ENCODE measurements around the gene HTR3D.
A peak's percentile ranks its signal among the peaks of the same experiment; 100 is the strongest.
"Not testable (repeated sequence)": the region's sequence is repeated elsewhere in the genome, so short reads cannot be mapped to it uniquely, and the experiment has no call there.

HTR3D gene

DNA sequence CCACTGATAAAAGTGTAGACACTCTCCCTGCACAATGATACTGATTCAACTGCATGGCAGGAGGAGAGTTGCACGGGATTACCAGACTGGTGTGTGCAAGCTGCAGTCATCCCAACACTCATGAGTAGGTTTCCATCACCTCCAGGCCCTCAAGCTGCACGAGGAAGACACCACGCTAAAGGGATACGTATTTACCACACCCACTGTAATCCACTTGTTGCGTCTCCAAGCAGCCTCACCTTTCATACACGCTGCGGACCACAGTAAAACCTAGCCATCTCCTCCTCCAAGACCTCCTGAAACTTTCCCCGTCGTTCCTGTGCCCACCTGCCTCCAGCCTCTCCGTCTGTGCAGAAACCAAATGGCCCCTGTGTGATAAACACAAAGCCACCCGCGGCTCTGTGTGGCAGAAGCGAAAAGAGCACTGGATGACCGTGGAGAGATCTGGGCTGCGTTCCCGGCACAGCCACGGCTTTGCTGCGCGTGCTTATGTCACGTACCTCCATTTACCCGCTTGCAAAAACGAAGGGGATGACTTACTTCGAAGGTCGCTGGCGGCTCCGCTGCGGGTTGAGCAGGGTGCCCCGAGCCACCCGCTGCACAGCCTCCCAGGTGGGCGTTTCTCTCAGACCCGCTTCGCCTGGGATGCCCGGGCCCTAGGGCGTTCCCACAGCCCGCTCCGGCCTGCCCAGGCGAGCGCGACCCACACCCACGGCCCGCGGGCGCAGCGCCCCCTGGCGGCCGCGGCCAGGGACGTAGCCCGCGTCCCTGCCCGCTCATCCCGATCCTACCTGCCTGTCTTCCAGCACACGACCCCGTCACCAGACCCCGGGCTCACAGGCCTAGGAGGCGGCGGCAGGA lies 14.5 kb upstream of the HTR3D start:
- peak; percentile 56 to 91 (median 86) for DNase-seq

DNA sequence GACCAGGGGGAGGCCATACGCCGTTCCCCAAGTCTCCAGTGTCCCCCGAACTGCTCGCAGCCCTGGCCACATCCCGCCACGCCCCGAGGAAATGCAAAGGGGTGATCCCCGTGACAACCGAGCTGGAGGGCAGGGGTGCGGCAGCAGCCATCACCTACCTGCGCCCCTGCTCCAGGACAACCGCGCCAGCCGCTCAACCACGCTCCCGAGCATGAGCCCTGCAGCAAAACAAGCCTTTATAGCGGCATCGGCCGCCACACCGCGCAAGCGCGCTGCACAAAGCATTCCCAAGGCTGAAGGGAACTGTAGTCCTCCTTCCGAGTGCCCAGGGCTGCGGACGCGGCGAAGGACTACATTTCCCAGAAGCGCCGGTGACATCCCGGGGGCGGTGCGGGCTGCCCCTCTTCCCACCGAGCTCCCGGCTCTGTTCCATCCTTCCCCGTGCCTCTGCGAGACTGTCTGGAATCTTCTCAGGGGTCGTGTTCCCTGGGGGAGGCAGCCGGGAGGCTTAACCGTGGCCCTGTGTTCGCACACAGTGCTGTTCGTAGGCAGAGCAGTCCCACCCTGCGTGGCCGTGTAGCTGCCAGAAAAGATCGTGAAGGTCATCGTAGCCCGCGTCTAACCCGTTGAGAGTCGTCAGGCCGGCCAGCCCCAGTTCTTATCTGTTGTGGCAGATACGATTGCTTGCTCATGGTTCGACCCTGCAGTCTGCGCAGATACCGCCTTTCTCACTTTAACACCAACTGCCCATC lies 13.7 kb upstream of the HTR3D start, which contains the start of gene ABCC5:
TSS of gene ABCC5 (minus strand) at position 213 of the 752 bp plus-strand sequence. CDS start 3,492 bp downstream, outside the sequence.
- peak; percentile 87 to 98 (median 96) for DNase-seq

DNA sequence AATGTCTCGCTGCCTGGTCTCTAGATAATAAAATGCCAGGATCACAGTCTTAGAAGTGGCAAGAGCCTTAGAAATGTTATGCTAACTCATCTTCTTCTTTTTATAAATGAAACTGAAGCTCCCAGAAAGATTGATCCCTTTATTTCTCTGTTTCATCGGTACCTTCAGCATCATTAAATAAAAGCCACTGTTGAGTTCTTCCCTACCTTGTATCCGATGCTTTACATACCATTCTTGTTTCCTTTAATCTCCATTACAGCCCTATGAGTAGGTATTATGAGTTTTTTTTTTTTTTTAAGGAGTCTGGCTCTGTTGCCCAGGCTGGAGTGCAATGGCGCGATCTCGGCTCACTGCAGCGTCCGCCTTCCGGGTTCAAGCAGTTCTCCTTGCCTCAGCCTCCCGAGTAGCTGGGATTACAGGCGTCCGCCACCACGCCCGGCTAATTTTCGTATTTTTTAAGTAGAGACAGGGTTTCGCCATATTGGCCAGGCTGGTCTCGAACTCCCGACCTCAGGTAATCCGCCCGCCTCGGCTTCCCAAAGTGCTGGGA lies 13.0 kb upstream of the HTR3D start:
- no peak for DNase-seq

DNA sequence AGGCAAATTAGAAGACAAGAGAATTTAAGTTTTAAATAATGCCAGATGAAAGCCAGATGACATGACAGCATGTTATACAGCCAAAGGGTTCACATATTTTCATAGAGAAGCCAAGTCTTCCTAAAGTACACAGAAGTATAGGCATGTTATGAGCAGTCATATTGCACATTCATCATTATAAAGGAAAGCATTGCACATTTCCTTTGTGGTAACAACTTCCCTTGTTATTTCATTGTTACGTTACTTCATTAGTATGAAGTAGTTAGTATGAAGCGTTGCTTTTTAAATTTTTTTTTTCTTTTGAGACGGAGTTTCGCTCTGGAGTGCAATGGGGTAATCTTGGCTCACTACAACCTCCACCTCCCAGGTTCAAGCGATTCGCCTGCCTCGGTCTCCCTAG lies 9.2 kb upstream of the HTR3D start:
- no peak for DNase-seq

DNA sequence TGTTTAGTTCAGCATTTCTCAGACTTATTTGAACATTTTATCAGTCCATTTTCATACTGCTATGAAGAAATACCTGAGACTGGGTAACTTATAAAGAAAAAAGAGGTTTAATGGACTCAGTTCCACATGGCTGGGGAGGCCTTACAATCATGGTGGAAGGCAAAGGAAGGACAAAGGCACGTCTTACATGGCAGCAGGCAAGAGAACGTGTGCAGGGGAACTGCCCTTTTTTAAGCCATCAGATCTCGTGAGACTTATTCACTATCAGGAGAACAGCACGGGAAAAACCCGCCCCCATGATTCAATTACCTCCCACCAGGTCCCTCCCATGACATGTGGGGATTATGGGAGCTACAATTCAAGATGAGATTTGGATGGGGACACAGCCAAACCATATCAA lies 6.3 kb upstream of the HTR3D start:
- DNase-seq, result not testable (repeated sequence)

DNA sequence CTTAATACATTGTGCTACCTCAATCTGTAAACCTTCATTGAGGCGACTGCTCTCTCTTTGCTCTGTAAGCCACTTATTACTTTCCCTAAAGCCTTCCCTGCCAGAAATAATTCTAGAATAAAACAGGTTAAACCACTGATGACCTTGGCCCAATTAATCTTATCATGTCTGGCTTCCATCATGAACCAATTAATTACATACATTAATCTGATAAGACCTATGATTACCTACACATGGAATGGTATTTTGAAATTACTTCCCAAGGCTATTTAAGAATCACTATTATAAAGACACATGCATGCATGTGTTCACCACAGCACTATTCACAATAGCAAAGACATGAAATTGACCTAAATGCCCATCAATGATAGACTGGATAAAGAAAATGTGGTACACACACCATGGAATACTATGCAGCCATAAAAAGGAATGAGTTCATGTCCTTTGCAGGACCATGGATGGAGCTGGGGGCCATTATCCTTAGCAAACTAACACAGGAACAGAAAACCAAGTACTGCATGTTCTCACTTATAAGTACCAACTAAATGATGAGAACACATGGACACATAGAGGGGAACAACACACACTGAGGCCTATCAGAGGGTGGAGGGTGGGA lies 3.2 kb upstream of the HTR3D start:
- not testable (repeated sequence) for DNase-seq

DNA sequence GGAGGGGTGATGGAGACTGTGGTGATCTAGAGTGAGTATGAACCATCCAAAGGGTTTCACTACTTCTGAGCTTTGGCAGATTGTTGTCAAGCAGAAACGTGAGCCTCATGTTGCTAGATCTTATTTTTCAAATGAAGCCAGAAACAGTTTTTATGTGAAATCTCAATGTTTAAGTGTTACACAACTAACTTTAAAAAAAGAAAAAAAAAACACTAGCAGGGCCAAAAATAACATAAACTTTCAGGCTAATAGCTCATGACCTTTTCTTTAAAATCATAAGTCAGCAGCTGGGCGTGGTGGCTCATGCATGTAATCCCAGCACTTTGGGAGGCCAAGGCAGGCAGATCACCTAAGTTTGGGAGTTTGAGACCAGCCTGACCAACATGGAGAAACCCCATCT lies 2.1 kb upstream of the HTR3D start:
- DNase-seq, result no peak

DNA sequence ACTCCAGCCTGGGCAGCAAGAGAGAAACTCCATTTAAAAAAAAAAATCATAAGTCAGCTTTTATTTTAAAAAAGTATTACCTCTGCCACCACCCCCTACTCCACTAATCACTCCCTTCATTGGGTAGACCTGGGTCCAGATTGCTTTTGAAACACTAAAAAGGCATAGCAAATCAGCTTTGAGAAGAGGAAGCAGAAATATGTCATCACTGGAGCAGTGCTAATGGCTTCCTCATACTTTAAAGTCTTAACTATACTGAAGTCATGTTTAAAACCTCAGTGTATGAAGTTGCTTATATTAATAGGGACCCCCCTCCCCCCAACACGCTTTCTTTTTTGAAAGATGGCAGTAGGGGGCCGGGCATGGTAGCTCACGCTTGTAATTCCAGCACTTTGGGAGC lies 1.0 kb upstream of the HTR3D start:
- DNase-seq, result no peak

DNA sequence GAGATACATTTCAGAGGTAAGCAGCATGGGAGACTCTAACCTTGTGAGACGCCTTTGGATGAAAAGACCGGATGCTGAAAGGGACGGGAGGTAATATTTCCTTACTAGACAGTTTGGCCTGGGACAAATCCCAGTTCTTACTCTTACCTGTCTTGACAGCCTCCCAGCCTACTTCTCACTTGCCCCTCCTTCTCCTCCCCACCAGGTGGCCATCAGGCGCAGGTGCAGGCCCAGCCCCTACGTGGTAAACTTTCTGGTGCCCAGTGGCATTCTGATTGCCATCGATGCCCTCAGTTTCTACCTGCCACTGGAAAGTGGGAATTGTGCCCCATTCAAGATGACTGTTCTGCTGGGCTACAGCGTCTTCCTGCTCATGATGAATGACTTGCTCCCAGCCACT lies 6.3 kb downstream of the HTR3D start:
- DNase-seq, result no peak

DNA sequence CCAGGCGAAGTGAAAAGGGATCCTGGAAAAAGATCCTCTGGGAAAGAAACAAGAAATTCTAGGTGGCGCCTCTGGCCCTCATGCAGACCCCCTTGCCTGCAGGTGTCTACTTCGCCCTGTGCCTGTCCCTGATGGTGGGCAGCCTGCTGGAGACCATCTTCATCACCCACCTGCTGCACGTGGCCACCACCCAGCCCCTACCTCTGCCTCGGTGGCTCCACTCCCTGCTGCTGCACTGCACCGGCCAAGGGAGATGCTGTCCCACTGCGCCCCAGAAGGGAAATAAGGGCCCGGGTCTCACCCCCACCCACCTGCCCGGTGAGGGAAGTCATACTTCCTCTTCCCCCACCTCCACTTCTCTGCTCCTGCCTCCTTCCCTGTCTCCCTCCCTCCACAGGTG lies 6.8 kb downstream of the HTR3D start:
- DNase-seq, result not testable (repeated sequence)

DNA sequence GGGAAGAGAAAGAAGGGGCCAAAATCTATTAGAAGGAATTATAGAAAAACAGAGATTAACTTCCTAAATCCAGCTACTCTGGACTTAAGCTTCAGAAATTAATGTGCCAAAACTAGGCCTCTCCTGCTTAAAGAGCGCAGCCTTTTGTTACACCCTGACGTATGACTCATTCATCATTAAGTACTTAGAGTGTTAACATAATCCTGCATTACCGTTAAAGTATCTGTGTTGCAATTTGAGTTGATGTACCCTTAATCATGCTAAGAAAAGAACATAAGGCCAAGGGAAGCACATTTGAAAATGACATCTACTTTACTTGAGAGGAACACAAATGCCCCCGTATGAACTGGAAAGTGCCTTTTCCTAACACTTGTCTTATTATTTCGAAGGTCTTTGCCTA lies 7.9 kb downstream of the HTR3D start:
- peak in 1 of 3 experiments; percentile 71 for DNase-seq

DNA sequence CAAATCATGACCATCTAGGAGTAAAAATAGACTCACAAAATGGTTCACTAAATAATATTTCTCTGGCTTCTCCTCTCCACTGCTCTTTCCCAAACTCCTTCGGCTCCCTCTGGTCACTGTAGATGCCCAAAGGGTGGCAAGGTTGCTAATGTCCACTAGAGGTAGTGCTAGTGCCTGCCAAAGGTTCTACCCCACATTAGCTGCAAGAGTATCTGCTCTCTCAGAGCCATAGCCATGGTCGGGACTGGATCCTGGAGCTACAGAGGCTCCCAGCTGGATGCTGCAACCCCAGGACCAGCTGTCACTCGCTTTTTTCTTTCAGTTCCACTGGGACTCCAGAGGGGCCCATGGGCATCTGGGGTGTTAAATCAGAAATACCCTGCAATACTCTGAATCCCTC lies 8.5 kb downstream of the HTR3D start:
- peak in 1 of 3 experiments; percentile 40 for DNase-seq

DNA sequence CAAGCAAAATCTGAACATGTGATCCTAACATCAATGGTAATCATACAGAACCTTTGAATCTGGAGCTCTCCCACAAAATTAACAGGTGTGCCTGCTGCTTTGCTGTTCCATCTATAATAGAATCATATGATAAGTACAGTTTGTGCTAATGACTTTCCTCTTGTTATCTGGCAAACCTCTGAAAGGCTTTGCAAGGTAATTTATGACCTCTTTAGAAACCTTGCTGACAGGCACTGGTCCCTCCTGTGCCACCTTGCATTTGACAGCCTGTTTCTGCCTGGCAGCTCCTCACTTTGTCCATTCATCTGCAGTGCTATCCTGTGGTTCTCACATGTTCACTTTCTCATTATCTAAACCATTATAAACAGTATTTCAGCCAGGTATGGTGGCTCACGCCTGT lies 11.1 kb downstream of the HTR3D start:
- peak; percentile 51 to 98 (median 73) for DNase-seq

DNA sequence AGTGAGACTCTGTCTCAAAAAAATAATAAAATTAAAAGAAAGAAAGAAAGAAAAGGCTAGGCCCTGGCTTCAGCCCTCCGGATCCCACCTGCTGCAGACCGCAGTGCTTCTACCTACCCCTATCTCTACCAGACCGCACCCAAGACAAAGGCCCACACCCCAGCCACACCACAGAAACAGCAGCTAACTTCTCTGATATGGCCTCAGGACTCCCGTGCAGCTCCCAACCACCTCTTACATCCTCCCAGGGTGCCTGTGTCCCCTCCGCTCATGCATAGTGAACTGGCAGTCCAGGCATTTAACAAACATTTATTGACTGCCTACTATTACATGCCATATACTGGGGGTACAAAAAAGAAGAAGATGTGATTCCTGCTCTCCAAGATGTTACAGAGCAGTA lies 14.5 kb downstream of the HTR3D start:
- DNase-seq, result no peak

DNA sequence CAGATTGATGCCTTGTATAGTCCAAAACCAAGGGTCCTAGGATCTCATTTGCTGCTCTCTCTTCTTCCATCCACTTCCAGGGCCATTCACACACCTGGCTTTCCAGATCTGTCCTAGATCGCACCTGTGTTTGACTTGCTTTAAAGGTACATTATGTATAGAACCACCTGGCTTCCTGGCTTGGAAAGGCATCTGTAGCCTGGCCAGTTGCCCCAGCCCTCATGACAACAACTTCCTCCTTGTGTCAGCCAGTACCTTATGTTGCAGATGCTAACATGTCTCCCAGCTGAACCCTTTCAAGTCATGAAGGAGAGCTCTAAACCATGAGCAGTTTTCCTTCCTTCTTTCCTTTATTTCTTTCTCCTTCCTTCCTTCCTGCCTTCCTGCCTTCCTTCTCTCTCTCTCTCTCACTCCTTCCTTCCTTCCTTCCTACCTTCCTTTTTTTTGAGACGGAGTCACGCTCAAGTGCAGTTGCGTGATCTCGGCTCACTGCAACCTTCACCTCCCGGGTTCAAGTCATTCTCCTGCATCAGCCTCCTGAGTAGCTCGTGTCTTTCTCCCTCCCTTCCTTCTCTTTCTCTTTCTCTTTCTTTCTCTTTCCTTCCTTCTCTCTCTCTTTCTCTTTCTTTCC lies 18.8 kb downstream of the HTR3D start:
- DNase-seq, result peak; percentile 10 to 68 (median 26)

DNA sequence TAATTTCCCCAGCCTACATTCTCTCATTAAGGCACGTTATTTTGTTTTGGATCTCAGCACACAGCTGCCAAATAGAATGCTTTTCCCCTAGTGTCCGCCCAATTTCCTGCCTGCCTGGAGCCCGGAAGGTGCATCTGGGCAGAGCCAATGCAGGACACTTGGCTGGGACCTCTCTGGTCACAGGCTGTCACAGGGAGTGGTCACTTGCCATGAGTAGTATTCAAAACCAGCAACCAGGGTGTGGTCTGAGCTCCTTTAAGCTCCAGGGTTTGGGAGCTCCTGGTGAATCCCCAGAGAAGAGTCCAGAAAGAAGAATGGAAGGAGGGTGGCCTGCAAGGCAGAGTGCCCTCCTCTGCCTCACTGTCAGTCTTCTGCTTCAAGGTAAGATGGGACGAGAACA lies 21.2 kb downstream of the HTR3D start, which contains the start of gene HTR3C:
TSS of gene HTR3C (plus strand) at position 281 of the 400 bp plus-strand sequence. CDS start at position 315, 34 bp downstream.
- DNase-seq, result no peak

DNA sequence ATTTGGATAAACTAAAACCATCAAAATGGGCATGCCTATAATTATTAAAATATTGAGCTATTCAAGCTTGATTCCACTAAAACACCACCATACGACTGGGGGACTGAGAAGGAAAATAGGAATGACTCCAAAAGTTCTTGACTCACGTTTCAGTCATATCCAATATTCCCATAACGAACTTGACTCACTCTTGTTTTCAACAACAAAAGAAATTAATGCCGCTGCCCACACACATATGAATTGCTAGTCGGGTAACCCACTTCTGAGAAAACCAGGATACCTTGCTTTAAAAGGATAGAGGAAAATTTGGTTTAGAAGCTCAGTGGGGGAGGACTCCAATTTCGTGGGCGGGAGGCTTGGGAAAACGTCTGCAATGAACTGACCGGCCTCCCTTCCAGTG lies 26.5 kb downstream of the HTR3D start:
- no peak for DNase-seq

DNA sequence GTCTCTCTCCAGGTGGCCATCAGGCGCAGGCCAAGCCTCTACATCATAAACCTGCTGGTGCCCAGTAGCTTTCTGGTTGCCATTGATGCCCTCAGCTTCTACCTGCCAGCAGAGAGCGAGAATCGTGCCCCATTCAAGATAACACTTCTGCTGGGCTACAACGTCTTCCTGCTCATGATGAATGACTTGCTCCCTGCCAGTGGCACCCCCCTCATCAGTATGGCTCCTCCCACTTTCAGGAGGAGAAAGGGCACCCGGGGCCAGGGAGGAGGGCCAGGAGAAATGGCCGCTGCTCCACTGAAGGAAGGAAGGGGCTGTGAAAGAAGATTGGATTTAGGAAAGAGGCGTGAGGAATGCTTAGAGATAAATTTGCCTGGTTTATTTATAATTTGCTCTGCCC lies 27.9 kb downstream of the HTR3D start:
- DNase-seq, result no peak

DNA sequence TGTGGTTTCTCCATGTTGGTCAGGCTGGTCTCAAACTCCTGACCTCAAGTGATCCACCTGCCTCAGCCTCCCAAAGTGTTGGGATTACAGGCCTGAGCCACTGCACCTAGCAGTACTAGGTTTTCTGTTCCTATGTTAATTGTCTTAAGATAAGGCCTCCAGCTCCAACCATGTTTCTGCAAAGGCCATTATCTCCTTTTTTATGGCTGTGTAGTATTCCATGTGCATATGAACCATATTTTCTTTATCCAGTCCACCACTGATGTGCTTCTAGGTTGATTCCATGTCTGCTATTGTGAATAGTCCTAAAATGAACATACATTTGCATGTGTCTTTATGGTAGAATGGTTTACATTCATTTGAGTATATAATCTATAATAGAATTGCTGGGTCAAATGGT lies 31.1 kb downstream of the HTR3D start:
- no peak for DNase-seq

DNA sequence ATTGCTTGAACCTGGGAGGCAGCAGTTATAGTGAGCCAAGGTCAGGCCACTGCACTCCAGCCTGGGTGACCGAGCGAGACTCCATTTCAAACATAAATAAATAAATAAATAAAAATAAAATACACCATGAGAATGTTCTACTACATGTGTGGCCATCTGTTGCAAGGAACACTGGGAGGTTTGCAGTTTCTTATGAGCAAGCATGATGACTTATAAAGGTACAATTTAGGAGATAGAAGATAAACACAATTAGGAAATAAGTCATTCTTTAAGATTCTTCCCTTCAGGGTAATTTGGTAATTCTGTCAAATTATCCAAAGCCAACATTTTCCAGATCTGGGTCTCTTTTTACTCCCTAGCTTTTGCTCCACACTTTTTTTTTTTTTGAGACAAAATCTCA lies 34.7 kb downstream of the HTR3D start:
- no peak for DNase-seq

DNA sequence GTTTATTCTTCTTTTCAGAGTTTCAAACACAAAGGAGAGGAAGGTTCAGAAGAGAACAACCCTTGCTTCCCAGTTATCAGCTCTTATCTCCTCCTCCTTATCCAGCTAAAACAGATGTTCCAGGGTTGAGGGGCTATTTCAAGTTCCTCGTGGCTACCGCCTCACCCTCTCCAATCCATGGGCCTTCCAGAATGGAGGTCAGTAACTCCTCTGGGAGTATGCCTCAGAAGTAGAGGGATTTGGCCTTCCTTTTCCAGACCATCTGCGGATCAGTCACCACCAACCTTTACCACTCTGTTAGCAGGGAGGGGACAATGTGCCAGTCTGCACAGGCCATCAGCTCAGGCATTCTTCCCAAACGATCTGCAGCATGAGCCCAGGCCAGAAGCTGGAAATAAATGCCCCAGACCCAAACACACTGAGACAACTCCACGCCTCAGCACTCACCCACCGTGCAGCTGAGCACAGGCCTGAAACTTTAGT lies 36.1 kb downstream of the HTR3D start:
- DNase-seq, result no peak

DNA sequence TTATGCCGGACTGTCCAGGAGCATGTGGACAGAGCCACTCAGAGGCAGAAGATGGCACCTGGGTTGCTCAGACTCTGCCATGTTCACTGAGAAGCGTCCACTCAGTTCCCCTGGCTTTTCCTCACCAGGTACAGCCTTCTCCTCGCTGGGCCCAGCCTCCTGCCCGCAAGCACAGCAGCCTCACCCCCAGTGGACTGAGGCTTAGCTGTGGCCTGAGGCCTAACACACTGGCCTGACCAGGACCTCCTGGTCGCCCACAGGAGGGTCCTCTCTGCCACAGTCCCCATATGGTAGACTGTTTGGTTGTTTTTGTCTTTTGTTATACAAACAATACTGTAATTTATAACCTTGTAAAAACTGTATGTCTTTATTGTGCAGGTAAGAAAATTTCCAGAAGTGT lies 36.8 kb downstream of the HTR3D start:
- DNase-seq, result no peak
